Heart left ventricle (tissue), 13 donors: ENCODE data around the gene SLC7A10.

Experiments used
- CTCF ChIP-seq, 12 donors: fragments of 200-600 bp; sonication (generic) in 4 of 12; IDR thresholded peaks; one replicate each; pipeline versions ENCODE4 v1.5.0 to v1.8.0; 2018 to 2022; ENCODE audit warnings: antibody characterized with exemption in 12 of 12, mild to moderate bottlenecking in 5 of 12
- POLR2A ChIP-seq, 2 donors: fragments of 450-650 bp; IDR thresholded peaks; one replicate each; pipeline ENCODE4 v1.6.1; 2017; ENCODE audit warnings: antibody characterized with exemption in 2 of 2, mild to moderate bottlenecking in 2 of 2, moderate library complexity in 2 of 2
- donor health status: ischemic (EF 13 %, LVEDD 7.1; RV severe dilation, severe dysfunction).
- donor health status: DM: no; HTN: yes; CAD: no.
- donor health status: DM: no; HTN: no; CAD: no.
- donor health status: ischemic (EF 25% LVEDD 6.9; RV normal size, moderate dysfunction).
- donor health status: ischemic (EF 25% LVEDD 5.7; RV mildly dilated, moderate dysfunction).
- donor health status: ischemic (EF 35%, LVEDD 5.7; RV mildly dilated, moderate dysfunction).
- donor health status: nonischemic (EF 11% LVEDD 7.7; RV severe dilation, severe dysfunction).
- donor health status: DM: yes; HTN: yes; CAD: no.
- donor health status: PGD.
- donor health status: ischemic (EF 29% LVEDD 5.4; RV normal size, mild dysfunction).
- donor health status: nonischemic (EF 23%, LVEDD 6.1; RV moderate dilation, normal function).

GRCh38 chr19:33254245-33254824 lies 28.7 kb upstream of the SLC7A10 start:
- TF ChIP-seq CTCF (IDR thresholded peaks at IDR 0.05) (no peak), POLR2A (IDR thresholded peaks at IDR 0.05) (no peak)
